ENCODE measurements around the gene CACFD1. TPM values are rescaled to one million over a fixed set of nuclear protein-coding genes. Genes with fewer than 3 reads are reported as not detected.

Gene CACFD1
- total and polyA plus RNA-seq, 10 donors, result 4.7 to 14.2 (median 11.9) TPM

DNA sequence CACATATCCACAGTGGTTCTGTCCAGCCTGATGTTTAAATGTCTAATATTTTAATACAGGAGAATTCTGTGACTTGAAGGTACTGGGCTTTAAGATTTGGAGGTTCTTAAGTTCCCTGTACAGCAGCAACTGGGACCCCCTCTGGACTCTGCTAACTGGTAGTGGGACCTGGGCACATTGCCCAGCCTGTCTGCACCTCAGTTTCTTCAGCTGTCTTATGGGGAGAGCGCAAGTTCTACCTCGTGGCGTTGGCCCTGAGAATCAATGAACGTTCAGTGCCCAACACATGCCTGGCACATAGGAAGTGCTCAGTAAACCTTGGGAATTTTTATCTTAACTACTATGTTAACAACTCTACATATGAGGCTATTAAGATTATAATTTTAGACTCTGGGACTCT is 17.7 kb downstream of the CACFD1 start:
- H3K27me3 ChIP-seq (replicated peaks in 1 of 7), result peaks cover 0 to 10% (median 0%) of the 10 kb centered on the region in 7 donors
- no peaks in the 10 kb centered on the region for H3K9me3 ChIP-seq
- WGBS, 5 donors, result 82 to 91% (median 86%) methylated on average over 4 of the region's 4 CpGs
- peak overlapping the region in 5 of 8 donors; percentile 59 to 86 (median 71) for H3K4me3 ChIP-seq
- peaks cover 13 to 71% (median 53%) of the 10 kb centered on the region in 6 donors for H3K4me1 ChIP-seq
- no peak for DNase-seq
- intact Hi-C loops (cut with DNase I; ENCODE audit: low total_unique reads), result no loop called here
- TF ChIP-seq CTCF (IDR thresholded peaks at IDR 0.05 in 8 of 11, conservative IDR thresholded peaks at IDR 0.05 in 3 of 11) (no peak), POLR2AphosphoS5 (IDR thresholded peaks at IDR 0.05) (no peak), POLR2A (IDR thresholded peaks at IDR 0.05) (no peak)
- H3K36me3 ChIP-seq, result peaks cover 0 to 47% (median 32%) of the 10 kb centered on the region in 6 donors
- peak overlapping the region in 2 of 8 donors; percentile 88 to 89 for H3K27ac ChIP-seq

- peak in 1 of 3 donors; percentile 4 for TF ChIP-seq POLR2AphosphoS5 (IDR thresholded peaks at IDR 0.05)
- no peak for TF ChIP-seq POLR2A (IDR thresholded peaks at IDR 0.05)
- Histone ChIP-seq H3K4me1 (peaks cover 13 to 66% (median 53%) of the 10 kb centered on the region in 6 donors), H3K9me3 (no peaks in the 10 kb centered on the region), H3K27ac (peak overlapping the region; percentile 42 to 89 (median 76)), H3K27me3 (replicated peaks in 1 of 7) (peaks cover 0 to 10% (median 0%) of the 10 kb centered on the region in 7 donors), H3K4me3 (peak overlapping the region; percentile 58 to 86 (median 68)), H3K36me3 (peaks cover 0 to 40% (median 26%) of the 10 kb centered on the region in 6 donors)
- DNase-seq, result peak; percentile 89
- 26 to 53% (median 32%) methylated on average over 9 to 17 of the region's 17 CpGs for WGBS, 5 donors
- intact Hi-C loops (cut with DNase I; ENCODE audit: low total_unique reads), result no loop called here
These were observed 18.4 kb downstream of the CACFD1 start for GRCh38 chr9:133477992-133478850.

- WGBS, 5 donors, result 0 to 1% (median 1%) methylated on average over 40 to 84 of the region's 84 CpGs
- H3K4me3 ChIP-seq, result peak within 1 kb of the TSS; percentile 58 to 86 (median 68)
- peaks cover 13 to 60% (median 48%) of the 10 kb centered on the region in 6 donors for H3K4me1 ChIP-seq
- peaks cover 0 to 10% (median 0%) of the 10 kb centered on the region in 7 donors for H3K27me3 ChIP-seq (replicated peaks in 1 of 7)
- H3K9me3 ChIP-seq, result no peaks in the 10 kb centered on the region
- peak within 1 kb of the TSS; percentile 42 to 89 (median 76) for H3K27ac ChIP-seq
- H3K36me3 ChIP-seq, result peaks cover 0 to 31% (median 19%) of the 10 kb centered on the region in 6 donors
- TF ChIP-seq POLR2AphosphoS5 (IDR thresholded peaks at IDR 0.05) (peak; percentile 81 to 86 (median 84)), POLR2A (IDR thresholded peaks at IDR 0.05) (no peak)
- peak; percentile 98 for DNase-seq
- intact Hi-C loops (cut with DNase I; ENCODE audit: low total_unique reads), result no loop called here
These were observed 19.3 kb downstream of the CACFD1 start, which contains the start of gene SLC2A6 for GRCh38 chr9:133478851-133479711. Gene SLC2A6 (minus strand): TSS chr9:133479099. CDS start chr9:133479059, 40 bp downstream.

DNA sequence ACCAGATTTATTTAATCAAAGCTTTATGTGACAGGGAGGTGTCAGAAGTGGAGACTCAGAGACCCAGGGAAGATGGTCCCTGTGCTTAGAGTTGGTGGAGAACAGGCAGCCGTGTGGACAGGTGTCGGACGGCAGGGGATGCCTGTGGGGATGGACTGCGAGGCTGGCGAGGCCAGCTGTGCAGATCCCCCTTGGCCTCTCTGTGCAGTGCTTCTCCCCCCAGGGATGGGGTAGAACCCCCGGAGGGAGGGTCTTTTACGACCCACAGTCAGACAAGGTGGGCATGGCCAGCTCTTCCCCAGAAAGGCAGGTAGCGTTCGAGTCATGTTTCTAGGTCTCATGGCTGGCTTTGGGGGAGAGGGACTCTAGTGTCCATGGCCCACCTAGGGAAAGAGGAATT is 23.8 kb downstream of the CACFD1 start:
- H3K27me3 ChIP-seq (replicated peaks in 1 of 7), result peaks cover 0 to 26% (median 0%) of the 10 kb centered on the region in 7 donors
- no peak overlapping the region for H3K27ac ChIP-seq
- H3K36me3 ChIP-seq, result no peaks in the 10 kb centered on the region
- H3K4me3 ChIP-seq, result no peak overlapping the region
- peak; percentile 64 for DNase-seq
- peaks cover 6 to 39% (median 30%) of the 10 kb centered on the region in 6 donors for H3K4me1 ChIP-seq
- intact Hi-C loops (cut with DNase I; ENCODE audit: low total_unique reads), result no loop called here
- no peaks in the 10 kb centered on the region for H3K9me3 ChIP-seq
- TF ChIP-seq CTCF (IDR thresholded peaks at IDR 0.05 in 8 of 11, conservative IDR thresholded peaks at IDR 0.05 in 3 of 11) (no peak), POLR2A (IDR thresholded peaks at IDR 0.05) (no peak), POLR2AphosphoS5 (IDR thresholded peaks at IDR 0.05) (no peak)
- 86 to 95% (median 92%) methylated on average over 9 of the region's 9 CpGs for WGBS, 5 donors

Data from spleen (tissue), 11 donors.